Regular cardiac myocyte (primary cell): Measurements from ENCODE around the gene RBM8A. TPM values are rescaled to one million over a fixed set of nuclear protein-coding genes. Genes with fewer than 3 reads are reported as not detected.

Experiments
- total RNA-seq: library from RNA; depleted of rRNA; stranded (reverse); fragments of >200 nt; gene quantifications from 2 replicates; pipeline ENCODE4 v1.2.3, GENCODE V29; 2014

Gene RBM8A
- total RNA-seq: 80.6 and 212 TPM in 2 replicates

GRCh38 chr1:145927063-145927886, at the start of gene RBM8A:
TSS of gene RBM8A (minus strand) at chr1:145927484. CDS start at chr1:145927426, 58 bp downstream.

GRCh38 chr1:145964328-145965118, 37.2 kb upstream of the RBM8A start, which contains the start of the genes ANKRD34A and POLR3GL:
TSS of gene ANKRD34A (minus strand) at chr1:145964575. CDS start at chr1:145961759, 2,816 bp downstream.
TSS of gene POLR3GL (plus strand) at chr1:145964690. CDS start at chr1:145974866, 10,176 bp downstream.

GRCh38 chr1:145957443-145958319, 30.4 kb upstream of the RBM8A start, which contains the start of gene LIX1L:
TSS of gene LIX1L (minus strand) at chr1:145958017. CDS start at chr1:145957927, 90 bp downstream.

GRCh38 chr1:145918144-145918991, 8.9 kb downstream of the RBM8A start, which contains the start of gene PEX11B:
TSS of gene PEX11B (minus strand) at chr1:145918717. CDS start at chr1:145918688, 29 bp downstream.

GRCh38 chr1:145885738-145886287, 41.5 kb downstream of the RBM8A start, which contains the start of gene ANKRD35:
TSS of gene ANKRD35 (minus strand) at chr1:145885866. CDS start at chr1:145885758, 108 bp downstream.

Other genes starting within 250 kb of the RBM8A start
- gene PDZK1, start 220.1 kb downstream of the RBM8A start, total RNA-seq: 0.38 and 0.56 TPM in 2 replicates
- 0.28 TPM in 1 of 2 replicates, not detected in the other for gene CD160, start 208.0 kb downstream of the RBM8A start, total RNA-seq
- 9.6 and 10.1 TPM in 2 replicates for gene RNF115, start 103.4 kb downstream of the RBM8A start, total RNA-seq
- 29.3 and 30.3 TPM in 2 replicates for gene POLR3C, start 103.3 kb downstream of the RBM8A start, total RNA-seq
- 2.5 and 4.8 TPM in 2 replicates for gene NUDT17, start 81.9 kb downstream of the RBM8A start, total RNA-seq
- 4.8 and 7.1 TPM in 2 replicates for gene PIAS3, start 68.4 kb downstream of the RBM8A start, total RNA-seq
- 0.85 and 0.96 TPM in 2 replicates for gene ANKRD35, start 41.6 kb downstream of the RBM8A start, total RNA-seq
- 3.4 and 5.8 TPM in 2 replicates for gene ITGA10, start 17.4 kb downstream of the RBM8A start, total RNA-seq
- 19.9 and 23.7 TPM in 2 replicates for gene PEX11B, start 8.8 kb downstream of the RBM8A start, total RNA-seq
- 15.2 and 23.8 TPM in 2 replicates for gene LIX1L, start 30.5 kb upstream of the RBM8A start, total RNA-seq
- 0.28 and 0.38 TPM in 2 replicates for gene ANKRD34A, start 37.1 kb upstream of the RBM8A start, total RNA-seq
- gene POLR3GL, start 37.2 kb upstream of the RBM8A start, total RNA-seq: 12.4 and 19.2 TPM in 2 replicates
- gene TXNIP, start 69.1 kb upstream of the RBM8A start, total RNA-seq: 101 and 115 TPM in 2 replicates
- not detected in 2 replicates for gene HJV, start 94.3 kb upstream of the RBM8A start, total RNA-seq
- 2.5 and 3.1 TPM in 2 replicates for gene NBPF10, start 217.3 kb upstream of the RBM8A start, total RNA-seq